Measurements from ENCODE around the gene MRPS2.
A peak's percentile ranks its signal among the peaks of the same experiment; 100 is the strongest.
"Not testable (repeated sequence)": the region's sequence is repeated elsewhere in the genome, so short reads cannot be mapped to it uniquely, and the experiment has no call there.

Gene MRPS2

GRCh38 chr9:135501261-135502167, 1.0 kb downstream of the MRPS2 start:
- DNase-seq: peak; percentile 55

- DNase-seq: no peak
These were observed 1.8 kb downstream of the MRPS2 start for GRCh38 chr9:135502168-135502872.

DNA sequence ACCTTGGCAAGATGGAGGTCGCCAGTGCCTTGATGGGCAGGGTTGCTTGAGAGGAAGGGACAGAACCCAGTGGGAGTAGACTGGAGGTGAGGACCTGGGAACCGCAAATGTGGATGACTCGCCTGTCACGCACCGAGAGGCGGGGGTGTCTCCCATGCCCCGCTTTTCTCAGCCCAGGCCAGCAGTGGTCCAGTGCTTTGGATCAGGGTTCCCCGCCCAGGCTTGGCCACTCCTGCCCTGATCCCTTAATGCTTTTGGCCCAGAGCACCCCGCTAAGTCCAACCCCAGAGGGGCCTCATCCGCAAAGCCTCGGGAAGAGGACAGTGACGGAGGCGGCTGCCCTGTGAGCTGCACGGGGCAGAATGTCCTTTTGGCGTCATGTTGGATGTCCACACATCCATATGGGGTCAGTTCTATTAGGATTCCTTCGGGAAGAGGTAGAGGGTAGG, 2.4 kb downstream of the MRPS2 start:
- DNase-seq: no peak

- DNase-seq: no peak
These were observed 3.1 kb downstream of the MRPS2 start for GRCh38 chr9:135503371-135504261.

GRCh38 chr9:135504262-135505243, 4.1 kb downstream of the MRPS2 start:
- peak; percentile 69 for DNase-seq

GRCh38 chr9:135505406-135506187, 5.1 kb downstream of the MRPS2 start:
- DNase-seq: no peak

DNA sequence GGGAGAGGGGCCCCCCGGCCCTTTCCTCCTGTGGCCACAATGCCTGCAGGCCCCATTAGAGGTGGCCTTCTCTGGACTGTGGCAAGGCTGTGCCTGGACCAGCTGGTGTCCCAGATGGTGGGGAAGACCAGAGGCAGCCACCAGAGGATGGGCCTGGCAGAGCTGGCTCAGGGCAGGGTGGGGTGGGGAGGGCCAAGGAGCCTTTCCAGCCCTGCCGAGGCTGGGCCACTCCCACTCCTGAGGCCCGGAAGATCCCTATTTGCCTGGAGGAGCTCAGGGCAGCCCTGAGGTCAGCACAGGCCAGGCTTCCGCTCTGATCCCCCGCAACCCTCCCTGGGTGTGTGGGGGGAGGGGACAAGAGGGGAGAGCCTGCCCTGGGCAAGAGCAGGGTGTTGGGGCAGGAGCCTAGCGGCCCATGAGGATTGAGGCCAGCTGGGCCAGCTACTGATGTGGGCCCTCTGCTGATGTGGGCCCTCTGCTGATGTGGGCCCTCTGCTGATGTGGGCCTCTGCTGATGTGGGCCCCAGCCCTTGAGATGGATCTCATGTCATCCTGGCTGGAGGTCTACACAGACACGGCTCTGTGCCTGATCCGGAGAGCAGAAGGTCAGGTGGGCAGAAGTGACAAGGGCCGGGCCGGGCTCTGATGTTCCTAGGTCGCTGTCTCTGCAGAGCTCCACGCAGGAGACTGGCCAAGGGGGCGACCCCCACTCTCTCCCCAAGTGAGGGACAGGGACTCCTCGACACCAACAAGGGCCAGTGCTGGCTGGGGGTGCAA, 6.0 kb downstream of the MRPS2 start:
- DNase-seq: no peak

DNA sequence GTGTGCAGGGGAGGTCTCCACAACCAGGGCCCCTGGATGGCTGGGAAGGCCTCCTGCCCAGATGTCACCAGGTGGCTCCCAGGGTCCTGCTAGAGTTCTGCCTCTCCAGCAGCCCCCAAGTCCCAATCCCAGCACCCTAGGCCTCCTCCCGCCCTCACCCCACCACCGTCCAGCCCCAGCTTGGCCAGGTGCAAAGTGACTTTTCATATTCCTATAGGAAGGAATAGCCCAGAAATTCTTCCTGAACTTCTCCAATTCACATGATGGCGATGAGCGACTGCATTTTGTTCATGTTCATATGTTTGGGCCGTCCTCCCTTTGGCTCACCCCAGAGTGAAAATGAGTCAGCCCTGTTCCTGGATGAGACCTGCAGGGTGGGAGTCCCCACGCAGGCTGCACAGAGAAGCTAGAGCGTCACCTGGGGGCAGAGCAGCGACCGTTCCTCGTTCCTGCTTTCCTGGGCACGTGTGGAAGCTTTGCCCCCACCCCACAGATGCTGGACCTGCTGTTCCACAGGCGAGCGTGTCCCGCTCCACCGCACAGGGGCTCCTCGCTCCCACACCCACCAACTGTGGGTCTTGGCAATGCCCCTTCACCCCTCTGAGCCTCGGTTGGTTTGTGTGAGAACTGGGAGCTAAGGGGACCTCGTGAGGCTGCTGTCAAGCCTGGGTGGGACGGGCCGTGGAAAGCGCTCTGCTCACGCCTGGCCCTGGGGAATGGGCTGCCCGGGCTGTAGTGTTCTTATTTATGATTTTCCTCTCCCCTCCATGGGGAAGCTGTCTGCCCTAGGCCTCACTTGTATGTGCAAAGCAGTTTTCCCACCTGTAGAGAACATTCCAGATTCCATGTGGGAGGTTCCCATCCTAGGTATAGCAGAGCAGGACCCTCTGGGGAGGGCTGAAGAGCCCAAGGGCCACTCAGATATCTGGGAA, 6.9 kb downstream of the MRPS2 start:
- DNase-seq: no peak

- no peak for DNase-seq
These were observed 7.8 kb downstream of the MRPS2 start for GRCh38 chr9:135508211-135508820.

DNA sequence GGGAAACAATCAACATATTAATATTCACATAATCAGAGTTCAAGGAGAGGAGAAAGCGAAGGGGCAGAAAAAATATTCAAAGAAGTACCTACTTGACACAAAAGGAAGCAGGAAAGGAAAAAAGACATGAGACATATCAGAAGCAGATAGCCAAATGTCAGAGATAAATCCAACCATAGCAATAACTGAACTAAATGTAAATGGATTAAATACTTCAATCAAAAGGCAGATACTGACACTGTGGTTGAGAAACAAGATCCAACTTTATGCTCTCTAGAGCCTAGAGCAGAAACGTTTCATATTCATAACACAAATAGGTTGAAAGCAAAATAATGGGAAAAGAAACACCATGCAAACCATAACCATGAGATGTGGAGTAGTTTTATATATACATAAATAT, 9.0 kb downstream of the MRPS2 start:
- no peak for DNase-seq

DNA sequence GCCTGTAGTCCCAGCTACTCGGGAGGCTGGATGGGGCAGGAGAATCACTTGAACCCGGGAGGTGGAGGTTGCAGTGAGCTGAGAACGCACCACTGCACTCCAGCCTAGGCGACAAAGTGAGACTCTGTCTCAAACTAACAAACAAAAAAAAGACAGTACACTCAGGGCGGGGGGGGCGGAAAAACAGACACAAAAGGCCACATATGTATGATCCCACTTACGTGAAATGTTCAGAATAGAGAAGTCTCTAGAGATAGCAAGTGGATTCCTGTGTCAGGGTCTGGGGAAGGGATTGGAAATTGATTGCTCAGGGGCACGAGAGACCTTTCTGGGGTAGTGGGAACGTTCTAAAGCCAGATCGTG, 11.7 kb downstream of the MRPS2 start:
- no peak for DNase-seq

GRCh38 chr9:135512904-135513303, 12.4 kb downstream of the MRPS2 start:
- DNase-seq: no peak

DNA sequence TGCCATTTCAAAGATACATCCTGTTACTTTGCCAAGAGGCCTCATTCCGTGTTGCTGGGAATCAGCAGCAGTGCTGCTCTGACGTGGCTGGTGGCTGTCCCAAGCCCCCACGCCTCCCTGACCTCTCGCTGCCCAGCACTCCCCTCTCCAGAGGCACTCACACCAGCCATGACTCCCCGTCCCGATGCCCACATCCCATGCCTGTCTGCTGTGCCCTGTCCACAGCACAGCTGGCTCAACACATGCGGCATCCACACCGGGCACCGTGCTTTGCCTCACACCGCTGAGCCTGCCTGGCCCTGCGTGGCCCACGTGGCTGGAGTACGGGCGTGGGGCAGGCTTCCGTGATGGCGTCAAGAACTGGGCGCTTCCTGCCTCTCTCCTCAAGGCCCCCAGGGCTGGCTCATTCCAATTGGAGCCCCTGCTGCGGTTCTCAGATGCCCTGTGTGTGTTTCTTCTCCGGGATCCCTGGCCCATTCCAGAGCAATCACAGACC, 12.9 kb downstream of the MRPS2 start:
- no peak for DNase-seq

DNA sequence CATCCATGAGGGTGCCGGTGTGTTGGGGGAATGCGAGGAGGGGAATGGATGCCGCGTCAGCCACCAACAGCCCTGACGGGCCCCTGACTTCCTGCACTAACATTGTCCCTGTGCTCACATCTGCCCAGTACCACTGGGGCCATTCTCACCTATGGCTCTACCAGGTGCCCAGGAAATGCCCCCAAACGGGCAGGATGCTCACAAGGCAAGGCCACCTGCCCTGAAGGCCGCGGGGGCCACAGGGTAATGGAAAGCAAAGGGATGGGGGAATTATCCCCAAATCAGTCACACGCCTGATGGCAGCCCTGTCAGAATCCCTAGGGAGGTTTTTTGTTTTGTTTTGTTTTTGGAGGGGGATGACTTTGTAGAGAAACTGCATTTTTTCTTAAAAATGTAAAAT, 13.4 kb downstream of the MRPS2 start:
- not testable (repeated sequence) for DNase-seq

DNA sequence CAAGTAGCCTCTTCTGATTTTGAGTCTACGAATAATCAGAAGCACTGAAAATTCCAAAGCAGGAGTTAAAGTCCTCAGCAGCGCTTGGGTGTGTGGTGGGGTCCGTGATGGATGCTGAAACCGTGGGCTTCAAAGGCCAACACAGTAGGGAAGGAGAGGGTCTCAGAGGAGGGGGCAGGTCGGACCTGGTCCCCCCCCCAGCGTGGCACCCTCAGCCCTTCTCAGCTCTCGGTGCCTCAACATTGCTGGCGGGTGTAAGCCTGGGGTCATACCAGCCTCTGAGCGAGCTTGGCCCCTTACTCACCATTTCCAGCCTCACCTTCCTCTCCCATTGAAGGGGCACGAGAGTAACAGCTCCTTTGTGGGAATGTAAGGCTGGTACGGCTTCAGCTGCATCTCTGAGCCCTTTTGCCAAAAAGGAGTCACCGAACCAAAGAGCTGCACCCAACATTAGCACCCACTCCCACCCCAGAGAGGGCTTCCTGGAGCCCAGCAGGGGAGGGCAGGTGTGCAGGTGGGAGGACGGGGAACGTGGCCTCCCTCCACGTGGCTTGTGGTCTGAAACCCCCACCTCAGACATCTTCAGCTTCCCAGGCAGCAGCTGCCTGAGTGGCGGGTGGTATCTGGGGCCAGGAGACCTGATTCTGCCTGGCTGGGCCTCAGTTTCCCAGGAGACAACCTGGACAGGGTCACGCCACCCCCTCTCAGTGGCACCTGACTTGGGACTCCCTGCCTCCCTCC, 14.0 kb downstream of the MRPS2 start:
- no peak for DNase-seq

DNA sequence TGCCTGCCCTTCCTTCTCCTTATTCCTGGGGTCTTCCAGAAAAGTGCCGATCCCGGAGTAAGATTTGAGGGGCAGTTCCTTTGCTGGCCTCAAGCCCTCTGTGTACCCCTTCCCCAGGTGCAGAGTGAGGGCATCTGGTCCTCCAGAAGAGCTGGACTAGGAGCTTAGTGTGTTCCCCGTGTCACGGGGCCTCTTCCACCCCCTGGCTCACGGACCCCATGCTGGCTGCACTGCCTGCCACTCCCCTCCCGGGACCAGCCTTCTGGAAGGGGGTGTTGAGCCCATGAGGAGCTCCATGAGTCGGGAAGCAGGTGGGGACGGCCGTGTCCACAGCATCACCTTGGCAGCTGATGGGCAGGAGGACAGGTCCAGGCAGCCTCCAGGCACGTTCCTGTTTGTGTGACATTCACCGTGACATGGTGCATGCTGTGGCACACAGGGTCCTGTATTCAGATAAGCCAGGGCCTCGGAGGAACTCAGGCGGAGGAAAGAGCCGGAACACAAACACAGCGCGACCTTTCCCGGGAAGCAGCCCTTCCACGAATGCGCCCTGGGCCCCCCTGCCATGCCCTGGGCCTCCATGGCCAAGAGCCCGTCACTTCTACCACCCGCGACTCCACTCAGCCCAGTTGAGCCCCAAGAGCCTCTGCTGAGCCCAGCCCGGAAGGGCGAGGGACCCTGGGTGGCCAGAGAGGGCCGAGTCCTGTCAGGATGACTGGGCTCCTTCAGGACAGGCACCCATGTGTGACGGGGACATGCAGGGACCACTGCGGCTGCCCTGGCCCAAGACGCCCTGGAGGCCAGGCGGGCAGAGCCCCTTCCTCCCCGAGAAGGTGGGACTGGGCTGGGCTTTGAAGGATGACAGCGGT, 14.8 kb downstream of the MRPS2 start:
- no peak for DNase-seq

Data from CD4-positive, alpha-beta T cell treated with Interleukin-17A for 4 hours (primary cell).